ENCODE measurements around the gene KLF16. TPM values are rescaled to one million over a fixed set of nuclear protein-coding genes. Genes with fewer than 3 reads are reported as not detected.
A peak's percentile ranks its signal among the peaks of the same experiment; 100 is the strongest.
"Not testable (repeated sequence)": the region's sequence is repeated elsewhere in the genome, so short reads cannot be mapped to it uniquely, and the experiment has no call there.

The KLF16 gene
- total RNA-seq, 2 donors from 2014 or later: 26.4 to 27.5 TPM

GRCh38 chr19:1881393-1882088, 18.2 kb upstream of the KLF16 start:
- not testable (repeated sequence) for H3K27me3 Mint-ChIP-seq (ENCODE audit: low read depth); H3K9me3 Mint-ChIP-seq; DNase-seq; ATAC-seq (replicated peaks in 1 of 2)
- peak overlapping the region; percentile 96 to 99 for H3K4me3 Mint-ChIP-seq
- H3K36me3 Mint-ChIP-seq (ENCODE audit: insufficient read depth in 2 of 2): peaks cover 5 to 15% of the 10 kb centered on the region in 2 donors
- H3K27ac Mint-ChIP-seq: peak overlapping the region; percentile 90
- H3K4me1 Mint-ChIP-seq (ENCODE audit: low read depth): peaks cover 29% of the 10 kb centered on the region

- H3K4me3 Mint-ChIP-seq: peak overlapping the region; percentile 63 to 66
- H3K27me3 Mint-ChIP-seq (ENCODE audit: low read depth): no peaks in the 10 kb centered on the region
- no peak overlapping the region for H3K27ac Mint-ChIP-seq
- H3K9me3 Mint-ChIP-seq: no peaks in the 10 kb centered on the region
- H3K4me1 Mint-ChIP-seq (ENCODE audit: low read depth): peaks cover 32% of the 10 kb centered on the region
- ATAC-seq (replicated peaks in 1 of 2) (no peak), DNase-seq (no peak)
- peaks cover 7 to 15% of the 10 kb centered on the region in 2 donors for H3K36me3 Mint-ChIP-seq (ENCODE audit: insufficient read depth in 2 of 2)
These were observed 17.4 kb upstream of the KLF16 start for GRCh38 chr19:1880611-1881392.

GRCh38 chr19:1879982-1880381, 16.6 kb upstream of the KLF16 start:
- H3K27ac Mint-ChIP-seq; H3K9me3 Mint-ChIP-seq; DNase-seq; ATAC-seq (replicated peaks in 1 of 2); H3K27me3 Mint-ChIP-seq (ENCODE audit: low read depth): not testable (repeated sequence)
- Mint-ChIP-seq H3K4me3 (peak overlapping the region in 1 of 2 donors; percentile 22), H3K4me1 (ENCODE audit: low read depth) (peaks cover 30% of the 10 kb centered on the region), H3K36me3 (ENCODE audit: insufficient read depth in 2 of 2) (peaks cover 11 to 15% of the 10 kb centered on the region in 2 donors)

DNA sequence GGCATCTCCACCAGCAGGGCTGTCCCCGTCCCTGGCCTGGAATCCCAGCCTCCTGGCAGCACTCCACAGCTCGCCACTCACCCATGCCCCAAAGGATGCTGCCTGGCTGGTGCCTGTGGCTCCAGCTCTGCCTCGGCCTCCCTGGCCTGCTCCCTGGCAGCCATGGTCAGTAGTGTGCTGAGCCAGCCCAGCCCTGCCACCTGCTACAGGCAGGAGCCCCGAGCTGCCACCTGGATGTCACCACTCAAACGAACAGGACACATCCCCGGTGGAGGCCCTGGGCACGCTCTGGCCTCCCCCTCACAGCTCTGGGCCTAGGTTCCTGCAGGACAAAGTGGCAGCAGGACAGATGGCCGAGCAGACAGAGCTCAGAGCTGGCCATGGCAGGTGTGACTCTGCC, 15.2 kb upstream of the KLF16 start:
- H3K36me3 Mint-ChIP-seq (ENCODE audit: insufficient read depth in 2 of 2); H3K27ac Mint-ChIP-seq; DNase-seq; H3K9me3 Mint-ChIP-seq; H3K4me3 Mint-ChIP-seq; ATAC-seq (replicated peaks in 1 of 2); H3K27me3 Mint-ChIP-seq (ENCODE audit: low read depth): not testable (repeated sequence)
- peaks cover 36% of the 10 kb centered on the region for H3K4me1 Mint-ChIP-seq (ENCODE audit: low read depth)

DNA sequence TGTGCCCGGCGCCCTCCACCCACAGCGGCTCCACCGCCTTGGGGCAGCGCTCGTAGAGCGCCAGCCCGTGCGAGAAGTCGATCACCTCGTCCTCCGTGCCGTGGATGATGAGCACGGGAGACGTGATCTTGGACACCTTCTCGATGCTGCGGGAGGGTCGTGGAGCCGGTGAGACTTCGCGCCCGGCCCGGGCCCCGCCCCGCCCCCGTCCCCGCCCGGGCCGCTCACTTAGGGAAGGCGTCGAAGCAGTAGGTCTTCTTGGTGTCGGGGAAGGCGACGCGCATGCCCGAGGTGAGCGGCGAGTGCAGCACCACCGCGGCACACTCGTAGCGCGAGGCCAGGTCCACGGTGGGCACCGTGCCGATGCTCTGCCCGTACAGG, 13.9 kb upstream of the KLF16 start:
- not testable (repeated sequence) for DNase-seq; H3K27me3 Mint-ChIP-seq (ENCODE audit: low read depth); ATAC-seq (replicated peaks in 1 of 2); H3K27ac Mint-ChIP-seq; H3K4me3 Mint-ChIP-seq; H3K9me3 Mint-ChIP-seq; H3K36me3 Mint-ChIP-seq (ENCODE audit: insufficient read depth in 2 of 2)
- H3K4me1 Mint-ChIP-seq (ENCODE audit: low read depth): peaks cover 27% of the 10 kb centered on the region

DNA sequence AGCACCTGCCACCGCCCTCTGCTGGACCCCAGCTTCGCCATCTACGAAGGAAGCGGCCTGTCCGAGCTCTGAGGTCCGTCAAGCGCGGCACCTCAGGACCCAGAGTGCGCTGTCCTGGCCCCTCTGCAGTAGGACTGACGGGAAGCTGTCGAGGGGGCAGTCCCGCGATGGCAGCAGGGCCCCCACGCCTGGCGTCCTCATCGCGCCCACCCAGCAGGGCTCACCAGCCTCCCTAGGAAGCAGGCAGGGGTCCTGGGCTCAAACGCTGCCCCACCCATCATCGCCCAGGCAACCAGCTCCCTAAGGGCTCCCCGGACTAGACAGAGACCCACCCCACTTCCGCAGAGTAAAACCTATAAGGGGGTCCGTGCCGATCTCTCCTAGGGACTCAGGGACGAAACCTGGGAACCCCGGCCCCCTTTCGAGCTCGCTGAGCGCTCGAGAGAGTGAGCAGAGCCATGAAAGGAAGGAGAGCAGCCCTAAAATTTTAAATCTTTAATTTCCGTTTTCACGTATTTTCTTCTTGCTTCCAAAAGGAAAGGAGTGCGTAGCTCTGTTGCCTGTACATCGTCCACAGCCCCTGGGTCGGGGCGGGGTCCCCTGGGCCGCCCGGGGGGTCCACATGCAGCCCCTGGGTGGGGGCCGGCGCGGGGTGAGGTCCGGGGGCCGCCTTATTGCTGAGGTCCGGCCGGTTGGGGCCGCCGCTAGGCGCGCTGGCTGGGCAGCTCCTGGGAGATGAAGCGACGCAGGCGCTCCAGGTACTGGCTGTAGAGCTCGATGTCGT, 13.3 kb upstream of the KLF16 start:
- not testable (repeated sequence) for H3K36me3 Mint-ChIP-seq (ENCODE audit: insufficient read depth in 2 of 2); H3K9me3 Mint-ChIP-seq; DNase-seq; H3K27me3 Mint-ChIP-seq (ENCODE audit: low read depth)
- peak overlapping the region; percentile 98 to 99 for H3K4me3 Mint-ChIP-seq
- H3K27ac Mint-ChIP-seq: peak overlapping the region; percentile 85
- peaks cover 23% of the 10 kb centered on the region for H3K4me1 Mint-ChIP-seq (ENCODE audit: low read depth)
- ATAC-seq (replicated peaks in 1 of 2): peak in 1 of 2 donors; percentile 21

- Mint-ChIP-seq H3K4me1 (ENCODE audit: low read depth) (peaks cover 24% of the 10 kb centered on the region), H3K4me3 (peak overlapping the region; percentile 98 to 99), H3K36me3 (ENCODE audit: insufficient read depth in 2 of 2) (peaks cover 2 to 6% of the 10 kb centered on the region in 2 donors), H3K27ac (peak overlapping the region; percentile 99), H3K9me3 (no peaks in the 10 kb centered on the region), H3K27me3 (ENCODE audit: low read depth) (no peaks in the 10 kb centered on the region)
- DNase-seq: peak; percentile 93
- peak; percentile 95 to 97 for ATAC-seq (replicated peaks in 1 of 2)
These were observed 12.5 kb upstream of the KLF16 start for GRCh38 chr19:1875646-1876495.

- H3K27ac Mint-ChIP-seq: peak overlapping the region; percentile 99
- H3K9me3 Mint-ChIP-seq; ATAC-seq (replicated peaks in 1 of 2); H3K36me3 Mint-ChIP-seq (ENCODE audit: insufficient read depth in 2 of 2); DNase-seq; H3K27me3 Mint-ChIP-seq (ENCODE audit: low read depth): not testable (repeated sequence)
- peaks cover 28% of the 10 kb centered on the region for H3K4me1 Mint-ChIP-seq (ENCODE audit: low read depth)
- peak overlapping the region; percentile 98 to 99 for H3K4me3 Mint-ChIP-seq
These were observed 11.9 kb upstream of the KLF16 start for GRCh38 chr19:1875265-1875645.

DNA sequence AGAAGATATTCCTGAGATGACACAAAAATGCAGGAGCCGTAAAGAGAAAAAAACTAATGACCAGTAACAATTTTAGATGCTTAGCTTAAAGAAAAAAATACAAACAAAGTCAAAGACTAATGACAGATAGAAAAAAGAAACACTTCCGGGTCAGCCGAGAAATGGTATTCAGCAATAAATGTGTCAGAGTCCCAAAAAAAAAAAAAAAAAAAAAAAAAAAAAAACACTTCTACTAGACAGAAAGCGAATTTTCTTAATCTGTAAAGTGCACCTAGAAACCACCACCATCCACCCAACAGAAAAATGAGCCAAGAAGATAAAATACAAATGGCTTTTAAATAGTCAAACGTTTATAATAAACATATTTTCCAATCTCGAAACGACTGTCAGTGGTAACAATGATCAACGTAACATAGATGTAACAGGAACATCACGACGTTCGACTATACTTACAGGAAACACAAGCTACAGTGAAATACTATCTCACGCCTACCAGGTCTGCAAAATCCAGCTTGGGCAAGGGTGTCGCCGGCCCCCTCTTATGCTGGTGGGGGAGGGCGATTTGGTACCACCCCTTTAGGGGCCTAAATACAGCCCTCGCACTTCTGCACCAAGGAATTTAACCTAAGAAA, 11.3 kb upstream of the KLF16 start:
- DNase-seq (peak in 1 of 2 donors; percentile 18), ATAC-seq (replicated peaks in 1 of 2) (peak; percentile 33 to 34)
- H3K27me3 Mint-ChIP-seq (ENCODE audit: low read depth): no peaks in the 10 kb centered on the region
- peak overlapping the region; percentile 98 to 99 for H3K4me3 Mint-ChIP-seq
- peaks cover 29% of the 10 kb centered on the region for H3K4me1 Mint-ChIP-seq (ENCODE audit: low read depth)
- H3K36me3 Mint-ChIP-seq (ENCODE audit: insufficient read depth in 2 of 2): peaks cover 6 to 9% of the 10 kb centered on the region in 2 donors
- H3K27ac Mint-ChIP-seq: peak overlapping the region; percentile 99
- H3K9me3 Mint-ChIP-seq: no peaks in the 10 kb centered on the region

DNA sequence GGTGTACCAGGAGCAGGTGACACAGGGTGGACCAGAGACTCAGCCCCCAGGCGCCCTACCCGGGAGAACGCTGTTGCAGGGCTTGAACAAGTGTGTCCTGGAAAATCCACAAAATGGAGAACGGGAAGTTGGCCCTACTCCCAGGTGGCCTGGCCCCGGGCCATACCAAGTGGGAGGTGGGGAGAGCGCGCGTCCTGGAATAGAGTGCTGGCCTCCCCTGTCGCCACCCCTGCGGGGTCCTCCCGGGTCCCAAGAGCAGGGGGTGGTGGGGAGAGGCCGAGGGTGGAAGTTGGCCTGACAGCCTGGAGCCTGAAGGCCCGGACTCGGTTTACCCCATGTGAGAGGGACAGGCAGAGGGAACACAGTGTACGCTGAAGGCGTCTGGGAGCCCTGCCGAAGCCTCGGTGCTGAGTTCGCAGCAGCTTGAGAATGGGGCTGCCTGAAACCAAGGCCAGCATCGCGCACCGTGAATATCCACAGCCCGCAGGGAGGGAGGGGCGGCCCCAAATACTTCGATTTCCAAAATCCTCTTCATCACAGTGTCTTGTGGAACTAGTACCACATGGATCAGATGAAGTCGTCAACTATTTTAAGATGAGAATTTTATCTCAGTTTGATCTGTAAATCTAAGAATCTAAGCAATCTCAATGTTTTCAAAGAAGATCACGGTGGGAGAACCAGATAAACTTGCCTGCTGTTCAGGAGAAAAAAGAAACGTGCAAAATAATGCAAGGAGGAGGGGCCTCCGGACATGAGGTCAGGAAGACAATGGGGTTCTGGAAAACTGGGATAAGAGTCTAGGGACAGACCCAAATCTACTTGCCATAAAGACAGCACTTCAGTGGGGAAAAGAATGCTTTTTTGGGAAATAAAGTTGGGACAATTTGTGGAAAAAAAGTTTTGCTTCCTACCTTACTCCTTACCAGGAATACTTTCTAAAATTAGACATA, 10.4 kb upstream of the KLF16 start:
- H3K36me3 Mint-ChIP-seq (ENCODE audit: insufficient read depth in 2 of 2): peaks cover 6 to 9% of the 10 kb centered on the region in 2 donors
- H3K4me3 Mint-ChIP-seq: peak overlapping the region; percentile 98 to 99
- no peaks in the 10 kb centered on the region for H3K27me3 Mint-ChIP-seq (ENCODE audit: low read depth)
- H3K4me1 Mint-ChIP-seq (ENCODE audit: low read depth): peaks cover 32% of the 10 kb centered on the region
- ATAC-seq (replicated peaks in 1 of 2) (no peak), DNase-seq (no peak)
- H3K27ac Mint-ChIP-seq: peak overlapping the region; percentile 99
- H3K9me3 Mint-ChIP-seq: no peaks in the 10 kb centered on the region

DNA sequence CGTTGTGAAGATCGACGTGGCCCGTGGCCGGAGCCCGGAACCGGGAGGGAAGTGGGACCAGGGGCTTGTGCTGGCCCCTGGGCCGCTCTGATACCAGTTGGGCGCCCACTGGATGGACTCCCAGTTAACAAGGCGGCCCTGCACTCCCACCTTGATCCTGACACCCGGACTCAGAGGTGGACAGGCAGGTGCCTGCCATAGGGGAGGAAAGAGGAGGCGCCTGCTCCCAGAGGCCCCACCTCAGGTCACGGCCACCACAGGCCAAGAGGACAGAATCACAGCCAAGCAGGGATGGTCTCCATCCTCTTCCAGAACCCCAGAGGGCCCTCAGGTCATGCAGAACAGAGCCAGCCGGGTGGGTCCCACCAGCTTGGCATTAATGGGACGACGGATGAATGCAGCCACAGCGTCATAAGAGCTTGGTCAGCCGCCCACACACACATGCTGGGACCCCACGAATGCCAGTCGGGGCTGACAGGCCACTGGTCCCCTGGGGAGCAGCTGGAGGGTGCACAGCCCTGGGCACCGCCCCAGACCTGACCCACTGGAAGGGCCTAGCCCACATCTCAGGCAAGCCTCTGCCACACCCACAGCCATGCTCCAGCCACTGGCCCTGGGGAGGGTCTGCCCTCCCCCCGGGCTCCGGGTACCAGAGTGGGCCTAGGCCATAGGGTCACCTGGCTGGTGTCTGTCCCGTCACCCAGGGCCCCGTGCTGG, 9.6 kb upstream of the KLF16 start:
- peaks cover 32% of the 10 kb centered on the region for H3K4me1 Mint-ChIP-seq (ENCODE audit: low read depth)
- peak overlapping the region; percentile 98 to 99 for H3K4me3 Mint-ChIP-seq
- H3K27me3 Mint-ChIP-seq (ENCODE audit: low read depth): no peaks in the 10 kb centered on the region

More for the DNA sequence above, 9.6 kb upstream of the KLF16 start:
- Mint-ChIP-seq H3K36me3 (ENCODE audit: insufficient read depth in 2 of 2) (peaks cover 6 to 9% of the 10 kb centered on the region in 2 donors), H3K27ac (no peak overlapping the region), H3K9me3 (no peaks in the 10 kb centered on the region)
- ATAC-seq (replicated peaks in 1 of 2) (no peak), DNase-seq (no peak)
